NCI-H187 (cell line): ENCODE results near the gene KRT16.
"Not testable (repeated sequence)": the region's sequence is repeated elsewhere in the genome, so short reads cannot be mapped to it uniquely, and the experiment has no call there.

Experiments
- DNase-seq, 2 experiments: peaks; one replicate each; lab custom pipeline; 2025; lab: John Stamatoyannopoulos, UW

Gene KRT16

DNA sequence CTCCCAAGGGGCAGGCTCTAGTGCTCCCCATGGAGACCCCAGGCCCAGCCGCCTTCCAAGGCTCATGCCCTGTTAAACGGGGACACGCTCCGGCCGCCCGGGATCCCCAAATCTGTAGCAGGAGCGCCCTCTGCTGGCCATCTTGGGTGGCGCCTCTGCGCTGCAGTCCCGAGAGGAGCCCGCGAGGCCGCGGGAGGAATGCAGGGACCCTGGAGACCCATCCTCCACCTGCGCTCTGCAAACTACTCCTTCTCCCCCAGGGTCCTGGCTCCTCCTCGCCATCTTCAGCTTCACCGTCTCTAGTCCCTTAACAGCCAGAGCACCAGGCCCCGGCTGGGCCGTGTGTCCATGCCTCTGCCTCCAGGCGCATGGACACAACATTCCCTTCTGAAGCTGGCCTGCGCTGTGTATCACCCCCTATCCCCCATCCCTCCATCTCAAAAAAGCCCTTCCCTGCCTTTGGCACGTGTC is 35.4 kb upstream of the KRT16 start:
- peak; percentile 29 to 41 for DNase-seq

DNA sequence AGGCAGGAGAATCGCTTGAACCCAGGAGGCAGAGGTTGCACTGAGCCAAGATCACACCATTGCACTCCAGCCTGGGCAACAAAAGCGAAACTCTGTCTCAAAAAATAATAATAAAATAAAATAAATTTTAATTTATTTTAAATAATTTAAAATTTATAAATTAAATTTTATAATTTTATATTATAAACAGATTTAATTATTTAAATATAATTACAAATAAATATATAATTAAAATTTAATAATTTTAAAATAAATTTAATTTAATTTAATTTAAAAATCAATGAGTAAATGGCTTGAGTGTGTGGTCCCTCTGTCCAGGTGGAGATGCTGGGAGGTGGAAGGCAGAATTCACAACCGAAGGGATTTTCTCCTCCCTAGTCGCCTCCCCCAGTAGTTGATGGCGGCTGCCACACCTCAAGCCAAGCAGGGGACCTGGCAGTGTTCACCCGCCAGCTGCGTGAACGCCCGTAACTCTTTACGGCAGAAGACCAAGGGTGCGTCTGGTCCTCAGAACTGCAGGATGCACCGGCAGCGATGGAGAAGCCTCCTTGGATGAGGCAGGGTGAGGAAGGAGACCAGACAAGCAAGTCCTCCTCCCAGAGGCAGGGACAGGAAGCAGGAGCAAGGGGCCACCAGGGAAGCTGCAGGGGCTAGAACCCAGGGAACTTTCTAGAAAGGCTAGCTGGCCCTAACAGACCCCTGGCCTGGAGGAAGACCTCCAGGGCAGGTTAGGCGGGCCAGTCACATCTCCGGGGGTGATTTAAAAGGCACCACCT is 34.7 kb upstream of the KRT16 start:
- no peak for DNase-seq

DNA sequence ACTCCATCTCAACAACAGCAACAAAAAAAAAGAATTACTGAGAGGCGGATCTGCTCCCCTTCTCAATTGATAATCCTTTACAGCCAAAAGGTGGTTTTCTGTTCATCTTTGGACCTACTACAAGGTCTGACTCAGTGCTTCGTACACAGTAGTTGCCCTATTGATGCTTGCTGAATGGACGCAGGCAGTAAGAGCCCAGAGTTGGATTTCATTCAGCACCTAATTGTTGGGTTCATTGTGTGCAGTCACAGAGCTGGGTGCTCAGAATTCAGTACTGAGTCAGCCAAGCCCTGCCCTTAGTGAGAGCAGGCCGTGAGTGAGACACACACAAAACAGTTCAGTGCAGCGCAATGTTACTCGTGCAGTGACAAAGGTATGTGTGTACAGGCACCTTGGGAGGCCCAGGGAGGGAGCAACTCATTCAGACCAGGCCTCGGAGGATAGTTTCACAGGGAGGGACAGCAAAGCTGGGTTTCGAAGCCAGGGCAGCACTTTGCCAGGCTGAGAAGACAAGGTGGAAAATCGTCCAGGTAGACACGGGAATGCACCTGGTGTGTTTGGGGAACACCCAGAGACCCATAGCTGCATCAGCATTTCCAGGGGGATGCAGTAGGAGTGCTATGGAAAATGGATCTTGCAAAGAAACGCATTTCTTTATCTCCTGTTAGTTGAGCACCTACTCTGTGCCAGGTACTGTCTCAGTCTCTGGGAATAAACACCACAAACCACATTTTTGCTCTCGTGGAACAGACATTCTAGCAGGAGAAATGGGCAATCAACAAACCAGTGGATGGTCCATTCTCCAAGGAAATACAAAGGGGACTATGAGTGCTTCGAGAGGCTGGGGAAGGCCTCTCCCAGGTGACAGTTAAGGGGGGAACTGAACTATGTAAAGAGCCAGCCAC is 29.9 kb upstream of the KRT16 start:
- no peak for DNase-seq

DNA sequence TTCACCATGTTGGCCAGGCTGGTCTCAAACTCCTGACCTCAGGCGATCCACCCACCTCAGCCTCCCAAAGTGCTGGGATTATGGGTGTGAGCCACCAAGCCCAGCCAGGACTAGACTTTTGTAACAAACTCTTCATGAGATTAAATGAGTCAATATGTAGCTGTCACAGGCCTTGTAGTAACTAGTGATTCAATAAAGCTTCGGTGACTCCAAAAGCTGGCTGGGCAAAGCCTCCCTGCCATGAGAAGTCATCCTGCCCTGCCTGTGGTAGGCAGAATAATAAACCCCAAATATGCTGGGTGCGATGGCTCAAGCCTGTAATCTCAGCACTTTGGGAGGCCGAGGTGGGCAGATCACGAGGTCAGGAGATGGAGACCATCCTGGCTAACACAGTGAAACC is 28.0 kb upstream of the KRT16 start:
- DNase-seq, result not testable (repeated sequence)

DNA sequence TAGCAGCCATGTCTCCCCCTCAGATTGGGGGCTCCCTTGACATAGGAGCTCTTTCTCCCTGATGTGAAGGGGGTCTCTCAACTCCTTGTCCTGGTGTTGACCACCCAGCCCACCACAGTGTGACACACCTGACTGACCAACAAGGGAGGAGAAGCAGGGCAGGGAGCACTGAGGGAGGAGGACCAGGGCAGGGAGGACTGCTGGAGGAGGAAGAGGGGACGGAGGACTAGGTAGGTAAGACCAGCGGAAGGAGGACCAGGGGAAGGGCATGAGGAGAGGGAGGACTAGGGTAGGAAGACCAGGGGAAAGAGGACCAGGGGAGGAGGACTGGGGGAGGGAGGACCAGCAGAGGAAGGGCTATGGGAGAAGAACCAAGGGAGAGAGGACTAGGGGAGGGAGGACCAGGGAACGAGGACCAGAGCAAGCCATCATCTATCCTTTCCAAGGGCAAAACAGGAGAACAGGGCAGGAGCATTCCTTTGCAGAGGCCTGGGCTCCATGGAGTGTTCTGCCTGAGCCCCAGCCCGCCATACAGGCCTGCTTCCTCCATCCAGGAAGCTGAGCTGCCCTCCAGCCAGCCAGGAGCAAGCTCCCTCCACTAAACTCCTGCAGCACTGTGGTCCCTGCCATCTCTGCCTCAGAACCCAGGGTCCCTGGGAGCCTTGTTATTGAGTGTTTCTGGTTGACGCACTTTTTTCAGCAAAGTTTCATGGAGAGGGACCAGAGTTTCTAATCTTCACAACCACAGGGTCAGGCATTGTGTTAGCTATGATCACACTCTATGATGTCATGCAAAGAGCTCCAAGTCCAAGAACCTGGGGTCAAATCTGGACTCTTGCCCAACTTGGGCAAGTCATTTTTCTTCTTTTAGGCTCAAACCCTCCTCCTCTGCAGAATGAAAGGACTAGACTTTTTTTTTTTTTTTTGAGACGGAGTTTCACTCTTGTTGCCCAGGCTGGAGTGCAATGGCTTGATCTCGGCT is 27.2 kb upstream of the KRT16 start:
- DNase-seq, result no peak

DNA sequence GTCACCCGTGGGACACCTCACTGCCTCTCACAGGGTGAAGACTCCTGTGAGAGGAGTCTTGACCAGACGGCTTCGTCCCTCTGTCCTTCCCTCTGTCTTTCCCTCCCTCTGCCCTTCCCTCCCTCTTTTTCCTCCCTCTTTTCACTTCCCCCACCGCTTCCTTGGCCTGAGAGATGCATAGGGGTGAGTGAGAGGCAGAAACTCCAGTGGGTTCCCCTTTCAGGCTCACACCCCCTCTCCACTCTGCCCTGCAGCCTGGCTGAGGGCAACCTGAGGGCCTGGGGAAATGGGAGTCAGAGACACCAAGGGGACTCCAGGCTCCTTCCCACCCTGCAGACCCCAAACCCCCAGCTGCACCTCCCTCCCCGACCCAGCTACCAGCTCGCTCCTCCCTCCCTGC is 26.4 kb upstream of the KRT16 start:
- DNase-seq, result no peak

DNA sequence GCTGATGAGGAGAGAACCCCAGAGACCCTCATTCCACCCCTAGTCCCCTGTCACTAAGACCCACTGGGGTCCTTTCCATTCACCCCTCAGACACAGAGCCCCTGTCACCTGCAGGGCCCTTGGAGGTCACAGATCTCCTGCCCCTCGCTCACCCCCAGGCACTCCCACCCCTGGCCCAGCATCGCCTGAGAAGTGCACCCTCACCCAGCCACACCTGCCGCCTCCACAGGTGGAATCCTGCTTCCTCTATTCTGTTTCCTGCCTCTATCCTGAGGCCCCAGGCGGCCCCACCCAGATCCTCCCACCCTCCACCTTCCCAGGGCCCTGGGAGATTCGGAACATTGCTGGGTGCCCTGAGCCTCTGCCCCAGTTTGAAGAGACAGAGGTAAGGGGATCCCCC is 25.6 kb upstream of the KRT16 start:
- no peak for DNase-seq

DNA sequence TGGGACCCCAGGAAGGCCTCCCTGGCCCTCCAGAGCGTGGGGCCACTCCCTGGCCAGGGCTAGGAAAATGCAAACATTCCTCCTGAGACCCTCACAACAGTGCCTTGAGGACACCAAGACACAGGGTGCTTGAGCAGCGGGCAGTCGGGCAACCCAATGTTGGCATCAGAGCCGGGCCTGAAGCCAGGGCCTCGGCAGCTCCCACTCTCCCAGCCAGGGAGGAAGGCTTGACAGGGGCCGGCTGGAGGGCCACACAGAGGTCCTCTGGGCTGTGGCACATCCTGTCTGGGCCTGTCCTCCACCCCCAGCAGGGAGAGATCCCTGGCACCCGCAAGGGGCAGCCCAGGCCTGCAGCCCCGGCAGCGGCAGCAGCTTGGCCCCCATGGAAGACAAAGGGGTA is 24.1 kb upstream of the KRT16 start:
- no peak for DNase-seq

DNA sequence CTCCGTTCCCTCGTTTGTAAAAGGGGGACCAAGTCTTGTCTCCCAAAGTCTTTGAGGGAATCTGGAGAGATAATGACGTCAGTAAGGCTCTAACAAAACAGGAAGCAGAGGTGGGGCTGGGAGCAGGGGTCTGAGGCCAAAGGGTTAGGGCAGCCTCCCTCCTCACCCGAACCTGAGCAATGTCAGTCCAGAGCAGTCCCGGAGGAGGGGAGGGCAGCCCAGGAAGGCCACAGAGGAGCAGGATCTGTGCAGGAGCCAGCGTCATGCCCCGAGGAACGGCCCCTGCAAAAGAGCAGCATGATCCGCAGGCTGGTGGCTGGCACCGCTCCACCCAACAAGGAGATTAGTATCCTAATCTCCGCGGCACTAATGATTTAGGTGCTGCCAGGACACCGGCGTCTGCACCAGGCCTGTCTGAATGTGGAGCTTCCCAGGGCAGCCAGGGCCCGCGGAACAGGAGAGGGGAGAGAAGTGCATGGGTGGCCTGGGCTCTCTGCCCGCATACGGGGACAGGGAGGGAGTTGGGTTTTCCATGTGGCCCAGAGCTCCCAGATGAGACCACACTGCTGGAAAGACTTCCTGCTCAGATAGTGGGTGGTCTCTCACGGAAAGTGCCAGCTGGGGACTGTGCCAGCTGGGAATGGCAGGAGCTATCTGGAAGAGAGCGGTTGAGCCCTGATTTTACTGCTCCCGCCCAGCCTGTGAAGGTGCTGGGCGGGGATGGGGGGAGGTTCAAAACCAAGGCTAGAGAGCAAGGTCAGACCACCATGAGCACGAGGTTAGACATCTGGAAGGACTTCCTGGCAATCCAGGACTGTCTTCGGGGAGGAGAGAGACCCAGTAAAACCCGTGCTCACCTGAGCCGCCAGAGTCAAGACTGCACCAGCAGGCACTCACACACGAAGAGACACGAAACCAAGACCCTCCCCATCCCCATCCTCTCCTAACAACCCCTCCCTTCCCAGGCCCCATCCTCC is 22.8 kb upstream of the KRT16 start:
- DNase-seq, result no peak

DNA sequence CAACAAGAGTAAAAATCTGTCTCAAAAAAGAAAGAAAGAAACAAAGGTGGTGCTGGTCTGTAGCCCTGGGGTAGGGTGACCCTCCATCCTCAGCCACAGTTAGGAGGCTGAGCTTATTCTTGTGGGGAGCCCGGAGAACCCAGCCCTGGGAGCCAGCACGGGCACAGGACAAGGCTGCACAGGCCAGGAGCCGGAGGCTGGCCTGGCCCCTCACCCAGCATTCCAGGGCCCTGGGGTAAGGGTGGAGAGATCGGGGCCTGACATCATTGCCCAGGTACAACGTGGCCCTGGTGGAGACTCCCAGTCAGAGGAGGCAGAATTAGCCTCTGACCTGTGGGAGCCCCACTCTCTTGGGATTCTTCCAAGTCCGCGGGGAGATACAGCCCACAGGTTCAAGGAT is 22.1 kb upstream of the KRT16 start:
- DNase-seq, result no peak

DNA sequence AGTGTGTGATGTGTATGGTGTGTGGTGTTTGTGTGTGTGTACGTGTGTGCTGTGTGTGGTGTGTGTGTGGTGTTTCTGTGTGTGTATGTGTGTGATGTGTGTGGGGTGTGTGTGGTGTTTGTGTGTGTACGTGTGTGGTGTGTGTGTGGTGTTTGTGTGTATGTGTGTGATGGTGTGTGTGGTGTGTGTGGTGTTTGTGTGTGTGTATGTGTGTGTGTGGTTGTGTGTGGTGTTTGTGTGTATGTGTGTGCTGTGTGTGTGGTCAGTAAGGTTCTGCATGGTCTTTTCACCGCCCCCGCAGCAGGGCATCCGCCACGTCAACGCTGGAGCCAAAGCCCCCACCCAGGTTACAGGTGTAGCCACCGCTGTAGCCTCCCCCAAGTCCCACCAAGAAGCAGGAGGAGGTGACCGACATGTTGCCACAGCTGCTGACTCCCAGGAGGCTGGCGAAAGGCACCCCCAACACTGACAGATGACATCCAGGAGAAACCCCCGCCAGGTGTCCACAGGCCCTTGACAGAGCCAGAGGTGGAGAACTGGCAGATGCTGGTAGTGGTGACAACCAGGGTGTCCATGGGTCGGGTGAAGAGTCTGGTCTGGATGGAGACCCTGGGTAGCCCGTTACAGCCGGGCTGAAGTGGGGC is 21.1 kb upstream of the KRT16 start:
- no peak for DNase-seq

DNA sequence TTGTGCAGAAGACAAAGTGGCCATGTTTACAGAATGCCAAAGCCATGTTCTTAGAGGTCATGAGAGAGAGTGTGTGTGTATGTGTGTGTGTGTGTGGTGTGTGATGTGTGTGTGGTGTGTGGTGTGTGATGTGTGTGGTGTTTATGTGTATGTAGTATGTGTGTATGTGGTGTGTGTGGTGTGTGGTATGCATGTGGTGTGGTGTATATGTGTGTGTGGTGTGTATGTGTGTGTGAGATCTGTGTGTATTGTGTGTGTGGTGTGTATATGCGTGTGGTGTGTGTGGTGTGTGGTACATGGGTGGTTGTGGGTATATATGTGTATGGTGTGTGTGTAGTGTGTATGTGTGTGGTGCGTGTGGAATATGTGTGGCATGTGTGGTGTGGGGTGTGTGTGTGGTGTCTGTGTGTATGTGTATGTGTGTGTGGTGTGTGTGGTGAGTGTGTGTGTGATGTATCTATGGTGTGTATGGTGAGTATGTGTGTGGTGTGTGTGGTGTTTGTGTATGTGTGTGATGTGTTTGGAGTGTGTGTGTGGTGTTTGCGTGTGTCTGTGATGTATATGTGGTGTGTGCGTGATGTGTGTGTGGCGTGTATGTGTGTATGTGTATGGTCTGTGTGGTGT is 20.0 kb upstream of the KRT16 start:
- DNase-seq, result no peak

DNA sequence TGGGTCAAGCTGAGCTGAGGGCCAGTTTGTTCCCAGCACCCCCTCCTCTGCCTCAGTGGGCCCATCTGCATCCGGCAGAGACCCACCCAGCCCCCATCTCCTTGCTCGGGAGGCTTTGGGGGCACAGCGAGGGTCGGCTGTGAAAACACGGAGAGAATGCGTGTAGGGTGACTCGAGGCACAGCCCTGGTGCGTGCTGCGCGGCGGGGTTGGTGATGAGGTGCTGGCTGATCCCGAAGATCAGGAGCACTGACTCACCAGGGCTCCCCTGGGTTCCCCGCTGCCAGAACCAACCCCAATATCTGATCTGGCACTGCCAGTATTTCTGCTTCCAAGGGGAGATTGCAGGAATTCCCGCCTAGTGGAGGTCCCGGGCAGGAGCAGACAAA is 19.3 kb upstream of the KRT16 start:
- no peak for DNase-seq

DNA sequence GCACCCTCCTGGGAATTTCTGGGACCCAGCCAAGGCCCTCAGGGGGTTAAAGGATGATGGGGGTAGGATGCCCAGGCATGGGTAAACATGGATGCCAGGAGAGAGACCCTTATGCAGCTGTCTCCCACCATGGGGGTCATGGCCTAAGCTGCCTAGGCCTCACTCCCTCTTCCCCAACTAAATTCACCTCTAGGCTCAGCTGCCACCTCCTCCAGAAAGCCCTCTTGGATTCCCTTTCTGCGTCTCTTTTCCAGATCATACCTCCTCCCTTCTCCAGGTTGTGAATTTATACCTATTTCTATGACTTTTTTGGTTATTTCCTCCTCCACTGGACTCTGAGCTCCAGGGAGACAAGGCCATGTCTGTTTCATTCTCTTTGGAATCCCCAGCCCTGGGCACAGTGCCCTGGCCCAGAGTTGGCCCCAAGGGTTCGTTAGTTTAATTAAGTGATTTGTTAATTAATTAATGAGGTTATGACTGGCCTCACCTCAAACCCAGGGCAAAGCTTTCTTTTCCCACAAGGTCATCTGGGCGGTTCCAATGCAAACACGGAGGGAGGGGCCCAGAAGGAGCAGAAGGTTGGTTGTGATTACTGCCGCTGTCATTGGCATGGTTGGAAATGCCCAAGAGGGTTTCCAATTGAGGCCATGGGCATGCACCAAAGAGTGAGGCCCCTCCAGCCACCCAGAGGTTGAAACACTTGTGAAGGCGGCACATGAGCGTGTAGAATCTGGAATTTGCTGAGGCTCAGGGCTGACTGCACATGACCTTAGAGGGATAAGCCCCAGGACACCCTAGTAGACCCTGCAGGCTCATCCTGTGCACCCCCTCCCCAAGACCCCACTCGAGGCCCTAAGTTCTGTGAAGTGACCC is 18.7 kb upstream of the KRT16 start:
- no peak for DNase-seq

DNA sequence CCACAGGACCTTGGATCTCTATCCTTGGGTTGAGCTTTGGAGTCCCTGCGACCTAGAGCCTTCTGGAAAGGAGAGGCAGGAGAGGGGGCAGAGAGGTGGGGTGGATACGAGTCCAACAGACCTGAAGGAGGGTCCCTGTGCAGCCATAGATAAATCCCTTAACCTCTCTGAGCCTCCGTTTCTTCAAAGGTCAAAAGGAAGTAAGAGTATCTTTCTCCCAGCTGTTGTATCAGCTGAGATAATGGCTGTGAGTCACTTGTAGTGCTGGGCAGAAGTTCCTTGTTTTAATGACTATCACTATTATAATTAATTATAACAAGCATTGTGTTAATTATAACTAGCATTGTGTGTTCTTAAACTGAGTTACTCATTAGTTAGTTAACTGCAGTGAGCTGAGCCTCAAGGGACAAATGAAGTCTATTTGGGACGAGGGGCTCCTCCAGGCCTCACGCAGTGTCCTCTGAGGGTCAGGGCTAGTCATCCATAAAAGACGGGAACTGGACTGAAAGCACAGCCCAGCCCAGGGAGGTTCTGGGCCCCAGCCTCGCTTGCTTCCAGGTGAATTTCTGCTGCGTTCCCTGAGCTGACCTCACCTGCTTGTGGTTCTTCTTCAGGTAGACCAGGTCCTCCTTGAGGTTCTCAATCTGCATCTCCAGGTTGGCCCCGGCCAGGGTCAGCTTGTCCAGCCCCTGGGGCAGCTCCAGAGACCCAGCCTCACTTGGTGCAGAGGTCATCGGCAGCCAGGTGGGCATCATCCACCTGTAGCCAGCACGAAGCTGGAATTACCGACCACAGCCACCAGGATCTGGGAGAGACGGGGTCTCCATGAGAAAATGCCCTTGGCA is 17.5 kb upstream of the KRT16 start:
- no peak for DNase-seq

DNA sequence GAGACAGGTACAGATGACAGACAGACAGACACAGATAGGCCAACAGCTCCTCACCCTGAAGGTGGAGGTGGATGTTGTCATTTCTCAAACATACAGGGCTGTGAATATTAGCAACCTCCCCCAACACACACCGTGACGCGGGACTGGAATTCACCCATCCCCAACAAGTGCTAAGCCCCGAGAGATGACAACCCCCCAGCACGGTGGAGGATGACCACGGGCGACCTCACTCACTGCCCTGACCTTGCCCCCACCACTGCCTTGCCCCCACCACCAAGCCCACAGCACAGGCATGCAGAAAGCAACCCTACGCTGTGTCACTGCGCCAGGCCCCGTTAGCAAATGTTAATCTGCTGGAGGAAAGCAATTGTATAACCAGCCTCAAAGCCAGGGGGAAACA is 16.7 kb upstream of the KRT16 start:
- no peak for DNase-seq

DNA sequence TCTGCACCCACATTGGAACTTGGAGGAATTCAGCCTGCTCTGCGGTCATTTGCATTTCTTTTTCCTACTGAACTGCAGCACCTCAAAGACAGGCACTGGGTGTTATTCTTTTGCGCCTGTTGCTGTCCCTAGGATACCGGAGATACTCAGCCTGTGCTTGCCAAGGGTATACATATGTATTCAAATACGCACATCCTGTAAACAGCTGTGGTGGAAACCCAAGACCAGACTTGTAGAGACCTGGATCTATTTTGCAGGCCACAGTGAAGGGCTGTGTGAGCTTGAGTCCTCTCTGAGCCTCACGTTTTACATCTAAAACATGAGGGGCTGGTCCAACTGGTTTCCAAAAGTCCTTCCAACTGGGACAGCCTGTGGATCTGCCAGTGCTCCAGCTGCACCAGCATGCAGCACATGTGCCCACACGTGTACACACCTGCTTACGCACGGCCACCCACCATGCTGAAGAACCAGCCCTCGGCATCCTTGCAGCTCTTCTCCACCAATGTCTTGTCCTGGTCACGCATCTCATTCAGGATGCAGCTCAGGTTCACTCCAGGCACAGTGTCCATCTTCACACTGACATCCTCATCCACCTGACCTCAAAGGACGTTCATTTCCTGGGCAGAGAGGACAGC is 16.2 kb upstream of the KRT16 start:
- not testable (repeated sequence) for DNase-seq

DNA sequence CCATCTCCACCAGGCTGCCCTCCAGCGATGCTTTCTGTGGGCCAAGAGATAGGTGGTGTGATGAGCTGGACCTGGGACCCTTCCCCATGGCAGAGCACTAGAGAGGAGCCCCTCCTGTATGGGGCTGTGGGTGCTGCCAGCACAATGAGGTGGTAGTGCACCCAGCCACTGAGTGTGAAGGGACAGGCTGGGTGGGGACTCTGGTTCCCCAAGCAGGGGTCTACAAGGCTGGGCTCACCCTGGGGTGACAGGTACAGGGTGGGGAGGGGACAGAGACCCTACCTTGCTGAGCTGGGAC is 15.5 kb upstream of the KRT16 start:
- DNase-seq, result not testable (repeated sequence)
